ENCODE measurements around the gene RAB3IL1. TPM values are rescaled to one million over a fixed set of nuclear protein-coding genes. Genes with fewer than 3 reads are reported as not detected.
"Not testable (repeated sequence)": the region's sequence is repeated elsewhere in the genome, so short reads cannot be mapped to it uniquely, and the experiment has no call there.

RAB3IL1 gene
- total RNA-seq (ENCODE audit: unreplicated experiment), result 1.3 TPM
- long read RNA-seq, result 0 reads

DNA sequence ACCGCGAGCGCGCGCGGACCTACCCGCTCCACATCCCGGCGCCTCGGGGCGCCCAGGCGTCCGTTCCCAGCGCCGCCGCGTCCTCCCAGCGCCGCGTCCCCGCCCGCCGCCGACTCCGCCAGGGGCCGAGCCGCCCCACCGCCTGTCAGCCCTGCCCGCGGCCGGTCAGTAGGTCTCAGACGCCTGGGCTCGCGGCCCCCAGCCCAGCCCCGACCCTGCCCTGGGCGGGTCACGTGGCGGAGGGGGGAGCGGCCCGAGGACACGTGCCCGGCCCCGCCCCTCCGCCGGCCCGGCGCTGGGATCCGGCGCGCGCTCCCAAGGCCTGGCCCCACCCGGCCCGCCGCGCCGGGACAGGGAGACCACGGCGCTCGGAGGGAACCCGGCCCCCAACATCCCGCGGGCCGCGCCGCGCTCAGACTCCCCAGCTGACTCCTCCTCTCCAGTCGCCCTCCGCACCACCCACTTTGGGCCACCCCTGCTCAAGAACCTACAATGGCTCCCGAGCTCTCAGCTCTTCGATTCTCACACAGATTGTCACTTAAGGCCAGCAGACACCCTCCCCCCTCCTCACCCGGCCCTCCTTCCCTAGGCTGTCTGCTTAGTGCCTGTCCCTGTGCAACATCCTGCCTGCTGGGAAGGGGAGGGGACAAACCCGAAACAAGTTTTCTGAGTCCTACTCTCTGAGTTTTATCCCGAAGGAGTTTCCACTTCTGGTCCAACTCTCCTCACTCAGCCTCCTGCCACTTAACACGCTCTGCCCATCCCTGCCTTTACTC lies at the start of gene RAB3IL1:
RAB3IL1 (minus strand) TSS at position 233 of the 776 bp plus-strand sequence; CDS start at position 34, 199 bp downstream.
- H3K27me3 Mint-ChIP-seq (ENCODE audit: unreplicated experiment), result peaks cover 17% of the 10 kb centered on the region
- peaks cover 7% of the 10 kb centered on the region for H3K9me3 Mint-ChIP-seq (ENCODE audit: unreplicated experiment)
- no peaks in the 10 kb centered on the region for H3K36me3 Mint-ChIP-seq (ENCODE audit: unreplicated experiment)
- H3K27ac Mint-ChIP-seq (ENCODE audit: unreplicated experiment), result peak within 1 kb of the TSS; percentile 17
- DNase-seq, result peak; percentile 72
- peak within 1 kb of the TSS; percentile 87 for H3K4me3 Mint-ChIP-seq (ENCODE audit: unreplicated experiment)
- no peak for TF ChIP-seq CTCF (IDR thresholded peaks at IDR 0.05; ENCODE audit: partially characterized antibody, unreplicated experiment)
- no peaks in the 10 kb centered on the region for H3K4me1 Mint-ChIP-seq (ENCODE audit: low read depth, unreplicated experiment)

- H3K36me3 Mint-ChIP-seq (ENCODE audit: unreplicated experiment), result peaks cover 13% of the 10 kb centered on the region
- TF ChIP-seq CTCF (IDR thresholded peaks at IDR 0.05; ENCODE audit: partially characterized antibody, unreplicated experiment), result no peak
- H3K27ac Mint-ChIP-seq (ENCODE audit: unreplicated experiment), result peak overlapping the region; percentile 73
- peak overlapping the region; percentile 98 for H3K4me3 Mint-ChIP-seq (ENCODE audit: unreplicated experiment)
- H3K4me1 Mint-ChIP-seq (ENCODE audit: low read depth, unreplicated experiment), result peaks cover 17% of the 10 kb centered on the region
- DNase-seq, result no peak
- peaks cover 8% of the 10 kb centered on the region for H3K27me3 Mint-ChIP-seq (ENCODE audit: unreplicated experiment)
- H3K9me3 Mint-ChIP-seq (ENCODE audit: unreplicated experiment), result peaks cover 8% of the 10 kb centered on the region
Observed at GRCh38 chr11:61966734-61967115, 49.4 kb upstream of the RAB3IL1 start.

DNA sequence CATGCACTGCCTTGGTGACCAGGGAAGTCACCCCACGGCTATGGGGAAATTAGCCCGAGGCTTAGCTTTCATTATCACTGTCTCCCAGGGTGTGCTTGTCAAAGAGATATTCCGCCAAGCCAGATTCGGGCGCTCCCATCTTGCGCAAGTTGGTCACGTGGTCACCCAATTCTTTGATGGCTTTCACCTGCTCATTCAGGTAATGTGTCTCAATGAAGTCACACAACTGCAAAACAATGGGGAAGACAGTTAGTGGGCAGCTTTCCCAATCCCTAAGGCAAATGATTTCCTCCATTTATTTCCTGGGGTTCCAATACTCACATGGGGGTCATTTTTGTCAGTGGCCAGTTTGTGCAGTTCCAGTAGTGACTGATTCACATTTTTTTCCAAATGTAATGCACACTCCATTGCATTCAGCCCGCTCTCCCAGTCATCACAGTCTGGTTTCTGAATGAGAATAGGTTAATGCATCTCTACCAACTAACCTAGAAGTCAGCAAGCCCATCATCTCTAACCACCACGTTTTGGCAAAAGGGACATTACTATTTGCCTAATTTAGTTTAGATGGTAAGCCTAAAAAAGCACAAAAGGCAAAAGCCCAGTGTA lies 47.4 kb upstream of the RAB3IL1 start:
- DNase-seq; H3K27ac Mint-ChIP-seq (ENCODE audit: unreplicated experiment): not testable (repeated sequence)

GRCh38 chr11:61964058-61964665 lies 46.8 kb upstream of the RAB3IL1 start:
- TF ChIP-seq CTCF (IDR thresholded peaks at IDR 0.05; ENCODE audit: partially characterized antibody, unreplicated experiment), result no peak
- peaks cover 13% of the 10 kb centered on the region for H3K36me3 Mint-ChIP-seq (ENCODE audit: unreplicated experiment)
- no peak overlapping the region for H3K4me3 Mint-ChIP-seq (ENCODE audit: unreplicated experiment)
- peaks cover 9% of the 10 kb centered on the region for H3K27me3 Mint-ChIP-seq (ENCODE audit: unreplicated experiment)
- peaks cover 8% of the 10 kb centered on the region for H3K4me1 Mint-ChIP-seq (ENCODE audit: low read depth, unreplicated experiment)
- H3K9me3 Mint-ChIP-seq (ENCODE audit: unreplicated experiment), result peaks cover 10% of the 10 kb centered on the region
- no peak overlapping the region for H3K27ac Mint-ChIP-seq (ENCODE audit: unreplicated experiment)
- DNase-seq, result no peak

More for the DNA sequence above, 47.4 kb upstream of the RAB3IL1 start:
- H3K4me3 Mint-ChIP-seq (ENCODE audit: unreplicated experiment), result peak overlapping the region; percentile 98
- peaks cover 13% of the 10 kb centered on the region for H3K36me3 Mint-ChIP-seq (ENCODE audit: unreplicated experiment)
- H3K9me3 Mint-ChIP-seq (ENCODE audit: unreplicated experiment), result peaks cover 10% of the 10 kb centered on the region
- not testable (repeated sequence) for H3K27me3 Mint-ChIP-seq (ENCODE audit: unreplicated experiment); H3K4me1 Mint-ChIP-seq (ENCODE audit: low read depth, unreplicated experiment)

DNA sequence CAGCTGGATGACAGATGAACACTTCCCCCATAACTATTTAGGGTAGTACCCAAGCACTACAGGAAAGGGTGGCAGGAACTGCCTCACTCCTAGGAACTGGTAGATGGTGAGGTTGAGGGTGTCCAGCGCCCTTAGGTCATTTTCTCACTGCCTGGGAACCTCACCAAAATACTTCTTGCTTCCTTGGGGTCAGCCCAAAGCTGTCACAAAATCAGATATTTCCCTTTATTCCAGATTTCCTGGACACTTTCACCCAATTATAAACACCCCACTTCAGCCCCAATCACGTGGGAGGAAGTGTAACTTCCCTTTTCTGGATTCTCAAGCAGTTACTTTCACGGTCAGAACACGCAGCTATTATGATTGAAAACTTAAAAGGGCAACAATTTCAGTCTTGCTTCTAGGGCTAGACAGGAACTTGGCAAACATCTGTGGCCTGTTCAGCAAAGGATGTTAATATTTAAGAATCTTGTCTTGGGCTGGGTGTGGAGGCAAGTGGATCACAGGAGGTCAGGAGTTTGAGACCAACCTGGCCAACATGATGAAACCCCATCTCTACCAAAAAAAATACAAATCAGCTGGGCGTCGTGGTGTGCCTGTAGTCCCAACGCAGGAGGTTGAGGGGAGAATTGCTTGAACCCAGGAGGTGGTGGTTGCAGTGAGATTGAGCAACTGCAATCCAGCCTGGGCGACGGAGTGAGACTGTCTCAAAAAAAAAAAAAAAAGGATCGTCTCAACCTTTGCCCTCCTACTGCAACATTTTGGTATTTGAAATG lies 46.1 kb upstream of the RAB3IL1 start:
- H3K36me3 Mint-ChIP-seq (ENCODE audit: unreplicated experiment), result peaks cover 17% of the 10 kb centered on the region
- peak overlapping the region; percentile 15 for H3K4me3 Mint-ChIP-seq (ENCODE audit: unreplicated experiment)
- no peak for DNase-seq
- peaks cover 10% of the 10 kb centered on the region for H3K27me3 Mint-ChIP-seq (ENCODE audit: unreplicated experiment)
- peaks cover 10% of the 10 kb centered on the region for H3K9me3 Mint-ChIP-seq (ENCODE audit: unreplicated experiment)
- peaks cover 6% of the 10 kb centered on the region for H3K4me1 Mint-ChIP-seq (ENCODE audit: low read depth, unreplicated experiment)
- no peak overlapping the region for H3K27ac Mint-ChIP-seq (ENCODE audit: unreplicated experiment)
- TF ChIP-seq CTCF (IDR thresholded peaks at IDR 0.05; ENCODE audit: partially characterized antibody, unreplicated experiment), result no peak

All from glutamatergic neuron (in vitro differentiated cells).